GM12878 (cell line): ENCODE results near the gene FOXP1. TPM values are rescaled to one million over a fixed set of nuclear protein-coding genes. Genes with fewer than 3 reads are reported as not detected.

Experiments used
- ATAC-seq: fragments of 200-7000 bp; cut with Tn5 transposase; 3 replicates; pipeline ENCODE4 v1.9.1; 2020; ENCODE audit warnings: mild to moderate bottlenecking, moderate library complexity
- BruUV-seq: library from RNA; stranded (reverse); fragments of 400-500 nt; replicated peaks from 2 replicates; lab custom pipeline; 2021; lab: Mats Ljungman, UMichigan
- CTCF ChIA-PET: fragments of 300-600 bp; sonication (Branson Sonifier 250); formaldehyde crosslinking; extraction: SDS; loops from one replicate; lab custom pipeline; 2021; ENCODE audit warnings: inconsistent platforms; lab: Yijun Ruan, JAX
- POLR2A ChIA-PET: fragments of 350-600 bp; formaldehyde crosslinking; extraction: SDS; loops from one replicate; lab custom pipeline; 2021; ENCODE audit warnings: inconsistent platforms; lab: Charles Lee
- RAD21 ChIA-PET: fragments of 300-600 bp; sonication (Branson Sonifier 250); formaldehyde crosslinking; loops from one replicate; lab custom pipeline; 2023; ENCODE audit warnings: antibody characterized with exemption; ENCODE audit not compliant: unreplicated experiment; lab: Charles Lee
- SMC1A ChIA-PET: fragments of 300-600 bp; sonication (Branson Sonifier 250); formaldehyde crosslinking; loops from one replicate; lab custom pipeline; 2023; ENCODE audit not compliant: unreplicated experiment, uncharacterized antibody; lab: Charles Lee
- DNase-seq: peaks from one replicate; pipeline ENCODE4 v3.0.0-alpha.2; 2011; ENCODE audit warnings: low read depth, low spot score
- FAIRE-seq: peaks from 3 replicates; lab custom pipeline; 2011; peaks lifted over from hg19 to GRCh38; lab: Jason Lieb, UNC
- H2AFZ ChIP-seq: 2 replicates; pipeline ENCODE4 v1.6.0; 2011; ENCODE audit warnings: low read depth, low read length, control low read depth; ENCODE audit not compliant: control insufficient read depth
- H3K27ac ChIP-seq: 2 replicates; pipeline ENCODE4 v1.5.1; 2011; ENCODE audit warnings: control low read depth; ENCODE audit not compliant: control insufficient read depth, insufficient read depth
- H3K27me3 ChIP-seq, 2 experiments: replicated peaks in 1 of 2; 2 replicates each; pipeline versions ENCODE4 v1.6.0 to v1.6.1; 2011; ENCODE audit warnings: low read length in 1 of 2; ENCODE audit not compliant: control insufficient read depth in 2 of 2, insufficient read depth in 2 of 2
- H3K36me3 ChIP-seq, 2 experiments: 2 replicates each; pipeline ENCODE4 v1.5.1; 2011; ENCODE audit warnings: low read length in 1 of 2; ENCODE audit not compliant: control insufficient read depth in 2 of 2, insufficient read depth in 2 of 2
- H3K4me1 ChIP-seq: 2 replicates; pipeline ENCODE4 v1.6.1; 2011; ENCODE audit warnings: mild to moderate bottlenecking, low read length, moderate library complexity, mixed read lengths; ENCODE audit not compliant: control insufficient read depth, insufficient read depth
- H3K4me2 ChIP-seq: 2 replicates; pipeline ENCODE4 v1.6.0; 2011; ENCODE audit warnings: control low read depth; ENCODE audit not compliant: control insufficient read depth, insufficient read depth
- H3K4me3 ChIP-seq: fragments of 200-600 bp; sonication (generic); 2 replicates; pipeline ENCODE4 v1.5.1; 2016
- H3K79me2 ChIP-seq: 2 replicates; pipeline ENCODE4 v1.6.0; 2011; ENCODE audit warnings: low read length; ENCODE audit not compliant: control insufficient read depth, insufficient read depth
- H3K9ac ChIP-seq: 2 replicates; pipeline ENCODE4 v1.8.0; 2011; ENCODE audit warnings: low read length, control low read depth, mixed read lengths; ENCODE audit not compliant: control insufficient read depth, insufficient read depth
- H3K9me3 ChIP-seq: replicated peaks from 3 replicates; pipeline ENCODE4 v1.5.1; 2011; ENCODE audit warnings: mild to moderate bottlenecking, low read length; ENCODE audit not compliant: control insufficient read depth, insufficient read depth
- H4K20me1 ChIP-seq: 2 replicates; pipeline ENCODE4 v1.6.0; 2011; ENCODE audit not compliant: control insufficient read depth, insufficient read depth
- IKZF2 ChIP-seq, 2 experiments: fragments of 450-650 bp; IDR thresholded peaks; 2 replicates each; pipeline ENCODE4 v1.6.1; 2017; ENCODE audit warnings: mild to moderate bottlenecking in 2 of 2, moderate library complexity in 2 of 2
- IRF4 ChIP-seq: IDR thresholded peaks from 2 replicates; pipeline ENCODE4 v1.6.1; 2011; ENCODE audit warnings: low read depth, low read length
- KLF5 ChIP-seq: fragments of 450-650 bp; IDR thresholded peaks from 2 replicates; pipeline ENCODE4 v1.6.1; 2014; ENCODE audit warnings: mild to moderate bottlenecking; ENCODE audit not compliant: partially characterized antibody
- NR2F1 ChIP-seq: fragments of 450-650 bp; conservative IDR thresholded peaks from 2 replicates; pipeline ENCODE4 v1.6.1; 2017; ENCODE audit warnings: mild to moderate bottlenecking
- TBL1XR1 ChIP-seq: IDR thresholded peaks from 2 replicates; pipeline ENCODE4 v1.6.1; 2012; ENCODE audit warnings: low read depth, low read length, improper control_type of control experiment
- USF1 ChIP-seq: IDR thresholded peaks from 2 replicates; pipeline ENCODE4 v1.6.1; 2011; ENCODE audit warnings: borderline replicate concordance, low read depth, mild to moderate bottlenecking, moderate library complexity, mixed read lengths, low read length; ENCODE audit not compliant: insufficient read depth; ENCODE audit errors: extremely low read length
- YY1 ChIP-seq: IDR thresholded peaks from 2 replicates; pipeline ENCODE4 v1.6.1; 2011; ENCODE audit warnings: low read depth, mild to moderate bottlenecking, low read length
- ZBED1 ChIP-seq: IDR thresholded peaks from 2 replicates; pipeline ENCODE4 v1.6.1; 2016; ENCODE audit warnings: borderline replicate concordance
- ZNF207 ChIP-seq: fragments of 450-650 bp; IDR thresholded peaks from 2 replicates; pipeline ENCODE4 v1.6.1; 2014; ENCODE audit warnings: antibody characterized with exemption, mild to moderate bottlenecking, borderline replicate concordance
- WGBS: methylation state at CpG from one replicate; pipeline ENCODE4 v1.1.6; 2016; ENCODE audit warnings: low lambda C conversion rate; ENCODE audit not compliant: insufficient replicate concordance, insufficient coverage; ENCODE audit errors: missing lambda C conversion rate; 5-methylcytosine and 5-hydroxymethylcytosine counted together
- in situ Hi-C: fragments of 300-500 bp; cut with MboI; formaldehyde crosslinking; loops from 9 replicates; pipeline ENCODE4 v1.14.3; 2018; ENCODE audit warnings: mixed read lengths
- intact Hi-C: fragments of 100-400 bp; cut with micrococcal nuclease; formaldehyde crosslinking; loops from one replicate; pipeline ENCODE4 v1.14.2; 2022; ENCODE audit not compliant: unreplicated experiment
- polyA plus RNA-seq, 11 experiments: library from polyadenylated mRNA; depleted of rRNA in 4 of 11; unstranded in 6 of 11; stranded (reverse) in 5 of 11; fragments of >200 nt; fragmentation: Nextera tagmentation in 4 of 11; fragmentation: Illumina TruSeq in 1 of 11; extraction: Ambion mirVana in 4 of 11; extraction: Trizol in 1 of 11; gene quantifications; 1 replicate in 1 of 11; 2 replicates in 10 of 11; pipeline versions ENCODE4 v1.2.1 to v1.2.3, GENCODE V29; 2011 to 2016; ENCODE audit warnings: inconsistent platforms in 2 of 11, missing spikeins in 2 of 11, low read depth in 1 of 11
- total RNA-seq, 4 experiments: library from RNA; depleted of rRNA in 3 of 4; stranded (reverse); fragments of >200 nt in 3 of 4; fragmentation: Illumina TruSeq in 1 of 4; extraction: Trizol in 1 of 4; gene quantifications; 2 replicates each; pipeline versions ENCODE4 v1.2.1 to v1.2.3, GENCODE V29; 2013 to 2021
- TF ChIP-seq, protein P1 (sequence below): fragments of 450-650 bp; IDR thresholded peaks from 2 replicates; pipeline ENCODE4 v1.6.1; 2016; ENCODE audit warnings: mild to moderate bottlenecking
- TF ChIP-seq, protein P2 (sequence below): IDR thresholded peaks from 2 replicates; pipeline ENCODE4 v1.6.1; 2012; ENCODE audit warnings: low read length, inconsistent platforms

The FOXP1 gene
- total and polyA plus RNA-seq, 10 of the 15 experiments (the other 5 are each of a cell fraction or from before 2014, with no cell fraction given): 0.05 to 1.6 (median 0.20) TPM; not detected in 1

DNA sequence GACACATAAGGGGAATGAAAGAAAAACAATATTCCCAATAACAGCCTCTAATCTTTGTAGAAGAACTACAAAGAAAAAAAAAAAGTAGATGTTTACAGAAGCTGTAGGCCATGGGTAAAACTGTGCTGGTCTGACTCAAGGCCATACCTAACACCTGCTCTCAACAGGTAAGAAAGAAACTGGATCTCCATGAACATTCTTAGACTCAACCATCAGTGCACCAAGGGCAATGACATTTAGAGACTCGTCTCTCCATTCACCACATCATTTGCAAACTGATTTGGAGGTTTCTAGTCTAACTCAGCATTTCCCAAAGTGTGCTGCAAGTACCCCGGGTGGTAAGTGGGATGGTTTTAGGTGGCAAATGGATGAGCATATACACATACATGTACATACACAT, 164.2 kb downstream of the FOXP1 start:
- no peak overlapping the region for H3K27ac ChIP-seq
- ChIA-PET CTCF (interaction anchor here (1.0 kb wide), 1 partner anchor 262 kb away, joined by 4 read pairs; no protein-coding TSS in a partner anchor), SMC1A (interaction anchor here (1.0 kb wide), 1 partner anchor 24 kb away, joined by 3 read pairs; no protein-coding TSS in a partner anchor), POLR2A (no interaction called here), RAD21 (no interaction called here)
- BruUV-seq: no TSS peak
- H3K27me3 ChIP-seq: peaks cover 0 to 3% of the 10 kb centered on the region in 2 experiments; a peak in 1 of 4 replicates
- H3K79me2 ChIP-seq: no peaks in the 10 kb centered on the region
- H3K36me3 ChIP-seq: no peaks in the 10 kb centered on the region
- DNase-seq (no peak), ATAC-seq (no peak), FAIRE-seq (no peak)
- no peaks in the 10 kb centered on the region; the same call in 1 of the 2 replicates for H4K20me1 ChIP-seq
- no peak overlapping the region for H3K9ac ChIP-seq
- no peaks in the 10 kb centered on the region for H3K9me3 ChIP-seq
- TF ChIP-seq, protein P1, sequence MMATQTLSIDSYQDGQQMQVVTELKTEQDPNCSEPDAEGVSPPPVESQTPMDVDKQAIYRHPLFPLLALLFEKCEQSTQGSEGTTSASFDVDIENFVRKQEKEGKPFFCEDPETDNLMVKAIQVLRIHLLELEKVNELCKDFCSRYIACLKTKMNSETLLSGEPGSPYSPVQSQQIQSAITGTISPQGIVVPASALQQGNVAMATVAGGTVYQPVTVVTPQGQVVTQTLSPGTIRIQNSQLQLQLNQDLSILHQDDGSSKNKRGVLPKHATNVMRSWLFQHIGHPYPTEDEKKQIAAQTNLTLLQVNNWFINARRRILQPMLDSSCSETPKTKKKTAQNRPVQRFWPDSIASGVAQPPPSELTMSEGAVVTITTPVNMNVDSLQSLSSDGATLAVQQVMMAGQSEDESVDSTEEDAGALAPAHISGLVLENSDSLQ: no peak
- TF ChIP-seq, protein P2, sequence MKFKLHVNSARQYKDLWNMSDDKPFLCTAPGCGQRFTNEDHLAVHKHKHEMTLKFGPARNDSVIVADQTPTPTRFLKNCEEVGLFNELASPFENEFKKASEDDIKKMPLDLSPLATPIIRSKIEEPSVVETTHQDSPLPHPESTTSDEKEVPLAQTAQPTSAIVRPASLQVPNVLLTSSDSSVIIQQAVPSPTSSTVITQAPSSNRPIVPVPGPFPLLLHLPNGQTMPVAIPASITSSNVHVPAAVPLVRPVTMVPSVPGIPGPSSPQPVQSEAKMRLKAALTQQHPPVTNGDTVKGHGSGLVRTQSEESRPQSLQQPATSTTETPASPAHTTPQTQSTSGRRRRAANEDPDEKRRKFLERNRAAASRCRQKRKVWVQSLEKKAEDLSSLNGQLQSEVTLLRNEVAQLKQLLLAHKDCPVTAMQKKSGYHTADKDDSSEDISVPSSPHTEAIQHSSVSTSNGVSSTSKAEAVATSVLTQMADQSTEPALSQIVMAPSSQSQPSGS: no peak
- WGBS: 2% methylated on average over 2 of the region's 2 CpGs
- intact Hi-C loops: no loop called here
- in situ Hi-C loops: no loop called here
- no peak overlapping the region for H2AFZ ChIP-seq
- H3K4me2 ChIP-seq: no peak overlapping the region
- peaks cover 13% of the 10 kb centered on the region for H3K4me1 ChIP-seq
- no peak overlapping the region for H3K4me3 ChIP-seq

GRCh38 chr3:71417791-71418190, 165.7 kb downstream of the FOXP1 start:
- no TSS peak for BruUV-seq
- Histone ChIP-seq H4K20me1 (no peaks in the 10 kb centered on the region; the same call in 1 of the 2 replicates), H3K4me3 (no peak overlapping the region), H3K4me1 (peaks cover 13% of the 10 kb centered on the region), H3K36me3 (no peaks in the 10 kb centered on the region), H3K4me2 (no peak overlapping the region), H2AFZ (no peak overlapping the region), H3K27me3 (peaks cover 0 to 3% of the 10 kb centered on the region in 2 experiments; a peak in 1 of 4 replicates), H3K79me2 (no peaks in the 10 kb centered on the region), H3K27ac (no peak overlapping the region), H3K9ac (no peak overlapping the region), H3K9me3 (no peaks in the 10 kb centered on the region)
- ATAC-seq: no peak
- intact Hi-C loops: no loop called here
- DNase-seq: no peak
- in situ Hi-C loops: no loop called here
- POLR2A ChIA-PET: no interaction called here
- CTCF ChIA-PET: interaction anchor here (0.9 to 1.9 kb wide), 2 partner anchors 8 to 15 kb away, joined by 3 to 6 read pairs; no protein-coding TSS in a partner anchor
- WGBS: 33% methylated on average over 6 of the region's 6 CpGs
- RAD21 ChIA-PET: no interaction called here
- SMC1A ChIA-PET: interaction anchor here (1.9 kb wide), 1 partner anchor 20 kb away, joined by 5 read pairs; no protein-coding TSS in a partner anchor
- no peak for FAIRE-seq
- TF ChIP-seq IRF4 (no peak), YY1 (no peak), KLF5 (no peak), TBL1XR1 (no peak), ZNF207 (no peak), IKZF2 (IDR thresholded peaks at IDR 0.05) (no peak), ZBED1 (no peak), USF1 (no peak), NR2F1 (no peak)
- TF ChIP-seq, protein P2: no peak
